ENCODE measurements around the gene PLCB1.

Gene PLCB1

GRCh38 chr20:8221887-8222419, 89.9 kb downstream of the PLCB1 start:
- H3K4me1 ChIP-seq (ENCODE audit: control insufficient read depth, insufficient read depth, low read length) = no peaks in the 10 kb centered on the region
- no peak overlapping the region for H3K4me3 ChIP-seq (ENCODE audit: insufficient read depth, low read depth, low read length)
- H3K9me3 ChIP-seq (ENCODE audit: control insufficient read depth, low read length) = no peaks in the 10 kb centered on the region
- 86 to 100% methylated on average over 1 of the region's 3 CpGs for WGBS, 2 experiments
- no peaks in the 10 kb centered on the region for H3K36me3 ChIP-seq (ENCODE audit: control insufficient read depth, insufficient read depth, low read length)
- no peak overlapping the region for H3K27ac ChIP-seq (ENCODE audit: insufficient read depth, low read depth, low read length, poor library complexity, severe bottlenecking)
- H3K27me3 ChIP-seq (ENCODE audit: control insufficient read depth, insufficient read depth, low read length, poor library complexity, severe bottlenecking) = no peaks in the 10 kb centered on the region

GRCh38 chr20:8223091-8223870, 91.2 kb downstream of the PLCB1 start:
- H3K4me1 ChIP-seq (ENCODE audit: control insufficient read depth, insufficient read depth, low read length) = no peaks in the 10 kb centered on the region
- no peak overlapping the region for H3K4me3 ChIP-seq (ENCODE audit: insufficient read depth, low read depth, low read length)
- WGBS, 2 experiments = no CpG with 5 or more reads among the region's 2 CpGs
- no peaks in the 10 kb centered on the region for H3K9me3 ChIP-seq (ENCODE audit: control insufficient read depth, low read length)
- H3K36me3 ChIP-seq (ENCODE audit: control insufficient read depth, insufficient read depth, low read length) = no peaks in the 10 kb centered on the region
- H3K27me3 ChIP-seq (ENCODE audit: control insufficient read depth, insufficient read depth, low read length, poor library complexity, severe bottlenecking) = no peaks in the 10 kb centered on the region
- no peak overlapping the region for H3K27ac ChIP-seq (ENCODE audit: insufficient read depth, low read depth, low read length, poor library complexity, severe bottlenecking)

GRCh38 chr20:8225658-8226057, 93.6 kb downstream of the PLCB1 start:
- Histone ChIP-seq H3K36me3 (ENCODE audit: control insufficient read depth, insufficient read depth, low read length) (no peaks in the 10 kb centered on the region), H3K27me3 (ENCODE audit: control insufficient read depth, insufficient read depth, low read length, poor library complexity, severe bottlenecking) (no peaks in the 10 kb centered on the region), H3K4me1 (ENCODE audit: control insufficient read depth, insufficient read depth, low read length) (no peaks in the 10 kb centered on the region), H3K27ac (ENCODE audit: insufficient read depth, low read depth, low read length, poor library complexity, severe bottlenecking) (no peak overlapping the region), H3K9me3 (ENCODE audit: control insufficient read depth, low read length) (no peaks in the 10 kb centered on the region), H3K4me3 (ENCODE audit: insufficient read depth, low read depth, low read length) (no peak overlapping the region)
- 97 to 98% methylated on average over 2 to 3 of the region's 3 CpGs for WGBS, 2 experiments

- Histone ChIP-seq H3K4me1 (ENCODE audit: control insufficient read depth, insufficient read depth, low read length) (no peaks in the 10 kb centered on the region), H3K4me3 (ENCODE audit: insufficient read depth, low read depth, low read length) (no peak overlapping the region), H3K27ac (ENCODE audit: insufficient read depth, low read depth, low read length, poor library complexity, severe bottlenecking) (no peak overlapping the region), H3K27me3 (ENCODE audit: control insufficient read depth, insufficient read depth, low read length, poor library complexity, severe bottlenecking) (no peaks in the 10 kb centered on the region), H3K9me3 (ENCODE audit: control insufficient read depth, low read length) (no peaks in the 10 kb centered on the region), H3K36me3 (ENCODE audit: control insufficient read depth, insufficient read depth, low read length) (no peaks in the 10 kb centered on the region)
- WGBS, 2 experiments = 90 to 92% methylated on average over 2 of the region's 2 CpGs
These were observed 94.0 kb downstream of the PLCB1 start for GRCh38 chr20:8226106-8226505.

GRCh38 chr20:8227293-8227692, 95.2 kb downstream of the PLCB1 start:
- no peaks in the 10 kb centered on the region for H3K36me3 ChIP-seq (ENCODE audit: control insufficient read depth, insufficient read depth, low read length)
- no peaks in the 10 kb centered on the region for H3K9me3 ChIP-seq (ENCODE audit: control insufficient read depth, low read length)
- WGBS, 2 experiments = 90 to 96% methylated on average over 2 to 3 of the region's 3 CpGs
- no peaks in the 10 kb centered on the region for H3K27me3 ChIP-seq (ENCODE audit: control insufficient read depth, insufficient read depth, low read length, poor library complexity, severe bottlenecking)
- H3K27ac ChIP-seq (ENCODE audit: insufficient read depth, low read depth, low read length, poor library complexity, severe bottlenecking) = no peak overlapping the region
- H3K4me1 ChIP-seq (ENCODE audit: control insufficient read depth, insufficient read depth, low read length) = no peaks in the 10 kb centered on the region
- H3K4me3 ChIP-seq (ENCODE audit: insufficient read depth, low read depth, low read length) = no peak overlapping the region

GRCh38 chr20:8228315-8228714, 96.2 kb downstream of the PLCB1 start:
- Histone ChIP-seq H3K4me1 (ENCODE audit: control insufficient read depth, insufficient read depth, low read length) (no peaks in the 10 kb centered on the region), H3K9me3 (ENCODE audit: control insufficient read depth, low read length) (no peaks in the 10 kb centered on the region), H3K27me3 (ENCODE audit: control insufficient read depth, insufficient read depth, low read length, poor library complexity, severe bottlenecking) (no peaks in the 10 kb centered on the region), H3K27ac (ENCODE audit: insufficient read depth, low read depth, low read length, poor library complexity, severe bottlenecking) (no peak overlapping the region), H3K36me3 (ENCODE audit: control insufficient read depth, insufficient read depth, low read length) (no peaks in the 10 kb centered on the region), H3K4me3 (ENCODE audit: insufficient read depth, low read depth, low read length) (no peak overlapping the region)
- WGBS, 2 experiments = 87 to 94% methylated on average over 2 of the region's 3 CpGs

GRCh38 chr20:8229090-8229489, 97.0 kb downstream of the PLCB1 start:
- no peaks in the 10 kb centered on the region for H3K4me1 ChIP-seq (ENCODE audit: control insufficient read depth, insufficient read depth, low read length)
- no peaks in the 10 kb centered on the region for H3K9me3 ChIP-seq (ENCODE audit: control insufficient read depth, low read length)
- no peaks in the 10 kb centered on the region for H3K36me3 ChIP-seq (ENCODE audit: control insufficient read depth, insufficient read depth, low read length)
- H3K27me3 ChIP-seq (ENCODE audit: control insufficient read depth, insufficient read depth, low read length, poor library complexity, severe bottlenecking) = no peaks in the 10 kb centered on the region
- 93 to 100% methylated on average over 1 of the region's 1 CpG for WGBS, 2 experiments
- no peak overlapping the region for H3K27ac ChIP-seq (ENCODE audit: insufficient read depth, low read depth, low read length, poor library complexity, severe bottlenecking)
- no peak overlapping the region for H3K4me3 ChIP-seq (ENCODE audit: insufficient read depth, low read depth, low read length)

GRCh38 chr20:8231038-8231437, 99.0 kb downstream of the PLCB1 start:
- Histone ChIP-seq H3K36me3 (ENCODE audit: control insufficient read depth, insufficient read depth, low read length) (no peaks in the 10 kb centered on the region), H3K27me3 (ENCODE audit: control insufficient read depth, insufficient read depth, low read length, poor library complexity, severe bottlenecking) (no peaks in the 10 kb centered on the region), H3K27ac (ENCODE audit: insufficient read depth, low read depth, low read length, poor library complexity, severe bottlenecking) (no peak overlapping the region), H3K9me3 (ENCODE audit: control insufficient read depth, low read length) (no peaks in the 10 kb centered on the region), H3K4me1 (ENCODE audit: control insufficient read depth, insufficient read depth, low read length) (no peaks in the 10 kb centered on the region), H3K4me3 (ENCODE audit: insufficient read depth, low read depth, low read length) (no peak overlapping the region)

- no peaks in the 10 kb centered on the region for H3K27me3 ChIP-seq (ENCODE audit: control insufficient read depth, insufficient read depth, low read length, poor library complexity, severe bottlenecking)
- WGBS, 2 experiments = 93 to 98% methylated on average over 3 of the region's 3 CpGs
- no peak overlapping the region for H3K27ac ChIP-seq (ENCODE audit: insufficient read depth, low read depth, low read length, poor library complexity, severe bottlenecking)
- H3K9me3 ChIP-seq (ENCODE audit: control insufficient read depth, low read length) = no peaks in the 10 kb centered on the region
- H3K4me3 ChIP-seq (ENCODE audit: insufficient read depth, low read depth, low read length) = no peak overlapping the region
- no peaks in the 10 kb centered on the region for H3K4me1 ChIP-seq (ENCODE audit: control insufficient read depth, insufficient read depth, low read length)
- no peaks in the 10 kb centered on the region for H3K36me3 ChIP-seq (ENCODE audit: control insufficient read depth, insufficient read depth, low read length)
These were observed 100.3 kb downstream of the PLCB1 start for GRCh38 chr20:8232332-8232731.

- Histone ChIP-seq H3K4me3 (ENCODE audit: insufficient read depth, low read depth, low read length) (no peak overlapping the region), H3K27ac (ENCODE audit: insufficient read depth, low read depth, low read length, poor library complexity, severe bottlenecking) (no peak overlapping the region), H3K4me1 (ENCODE audit: control insufficient read depth, insufficient read depth, low read length) (no peaks in the 10 kb centered on the region), H3K27me3 (ENCODE audit: control insufficient read depth, insufficient read depth, low read length, poor library complexity, severe bottlenecking) (no peaks in the 10 kb centered on the region), H3K9me3 (ENCODE audit: control insufficient read depth, low read length) (no peaks in the 10 kb centered on the region), H3K36me3 (ENCODE audit: control insufficient read depth, insufficient read depth, low read length) (no peaks in the 10 kb centered on the region)
- WGBS, 2 experiments = 94 to 100% methylated on average over 1 to 2 of the region's 2 CpGs
These were observed 102.5 kb downstream of the PLCB1 start for GRCh38 chr20:8234580-8234979.
